Thyroid gland (tissue), 4 donors: Measurements from ENCODE around the gene ARFGAP2.

Experiments used
- POLR2A ChIP-seq, 2 donors: fragments of 450-650 bp; IDR thresholded peaks; one replicate each; pipeline ENCODE4 v1.6.1; 2017; ENCODE audit warnings: antibody characterized with exemption in 2 of 2, mild to moderate bottlenecking in 2 of 2, moderate library complexity in 1 of 2
- TF ChIP-seq, protein P1 (sequence below), 6 experiments: fragments of 200-600 bp in 3 of 6; fragments of 450-650 bp in 3 of 6; sonication (generic) in 3 of 6; IDR thresholded peaks; one replicate each; pipeline ENCODE4 v1.5.1; 2016 to 2019; ENCODE audit warnings: antibody characterized with exemption in 6 of 6, mild to moderate bottlenecking in 2 of 6, inconsistent platforms in 1 of 6, moderate library complexity in 1 of 6

DNA sequence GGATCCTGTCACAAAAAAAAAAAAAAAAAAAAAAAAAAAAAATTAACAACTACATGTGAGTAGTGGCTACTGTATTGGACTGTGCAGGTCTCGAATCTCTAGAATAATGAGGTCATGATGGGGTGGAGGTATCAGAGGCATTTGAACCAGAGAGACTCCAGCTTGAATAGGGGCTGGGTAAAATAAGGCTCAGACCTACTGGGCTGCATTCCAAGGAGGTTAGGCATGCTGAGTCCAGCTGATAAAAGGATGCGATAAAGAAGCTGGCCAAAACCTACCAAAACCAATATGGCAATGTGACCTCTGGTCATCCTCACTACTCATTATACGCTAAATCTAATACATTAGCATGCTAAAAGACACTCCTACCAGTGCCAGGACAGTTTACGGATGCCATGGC is 15.4 kb upstream of the ARFGAP2 start:
- TF ChIP-seq, protein P1, sequence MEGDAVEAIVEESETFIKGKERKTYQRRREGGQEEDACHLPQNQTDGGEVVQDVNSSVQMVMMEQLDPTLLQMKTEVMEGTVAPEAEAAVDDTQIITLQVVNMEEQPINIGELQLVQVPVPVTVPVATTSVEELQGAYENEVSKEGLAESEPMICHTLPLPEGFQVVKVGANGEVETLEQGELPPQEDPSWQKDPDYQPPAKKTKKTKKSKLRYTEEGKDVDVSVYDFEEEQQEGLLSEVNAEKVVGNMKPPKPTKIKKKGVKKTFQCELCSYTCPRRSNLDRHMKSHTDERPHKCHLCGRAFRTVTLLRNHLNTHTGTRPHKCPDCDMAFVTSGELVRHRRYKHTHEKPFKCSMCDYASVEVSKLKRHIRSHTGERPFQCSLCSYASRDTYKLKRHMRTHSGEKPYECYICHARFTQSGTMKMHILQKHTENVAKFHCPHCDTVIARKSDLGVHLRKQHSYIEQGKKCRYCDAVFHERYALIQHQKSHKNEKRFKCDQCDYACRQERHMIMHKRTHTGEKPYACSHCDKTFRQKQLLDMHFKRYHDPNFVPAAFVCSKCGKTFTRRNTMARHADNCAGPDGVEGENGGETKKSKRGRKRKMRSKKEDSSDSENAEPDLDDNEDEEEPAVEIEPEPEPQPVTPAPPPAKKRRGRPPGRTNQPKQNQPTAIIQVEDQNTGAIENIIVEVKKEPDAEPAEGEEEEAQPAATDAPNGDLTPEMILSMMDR (IDR thresholded peaks at IDR 0.05): no peak
- TF ChIP-seq POLR2A (IDR thresholded peaks at IDR 0.05): no peak
